Activated effector memory CD4-positive, alpha-beta T cell treated with anti-CD3 and anti-CD28 coated beads, Interleukin-2, amount 50 U/mL, for 16 hours (primary cell): ENCODE results near the gene HIPK4.
A peak's percentile ranks its signal among the peaks of the same experiment; 100 is the strongest.
"Not testable (repeated sequence)": the region's sequence is repeated elsewhere in the genome, so short reads cannot be mapped to it uniquely, and the experiment has no call there.

Source experiments
- DNase-seq: peaks from one replicate; pipeline ENCODE4 v3.0.0-alpha.2; 2020

HIPK4 gene, protein sequence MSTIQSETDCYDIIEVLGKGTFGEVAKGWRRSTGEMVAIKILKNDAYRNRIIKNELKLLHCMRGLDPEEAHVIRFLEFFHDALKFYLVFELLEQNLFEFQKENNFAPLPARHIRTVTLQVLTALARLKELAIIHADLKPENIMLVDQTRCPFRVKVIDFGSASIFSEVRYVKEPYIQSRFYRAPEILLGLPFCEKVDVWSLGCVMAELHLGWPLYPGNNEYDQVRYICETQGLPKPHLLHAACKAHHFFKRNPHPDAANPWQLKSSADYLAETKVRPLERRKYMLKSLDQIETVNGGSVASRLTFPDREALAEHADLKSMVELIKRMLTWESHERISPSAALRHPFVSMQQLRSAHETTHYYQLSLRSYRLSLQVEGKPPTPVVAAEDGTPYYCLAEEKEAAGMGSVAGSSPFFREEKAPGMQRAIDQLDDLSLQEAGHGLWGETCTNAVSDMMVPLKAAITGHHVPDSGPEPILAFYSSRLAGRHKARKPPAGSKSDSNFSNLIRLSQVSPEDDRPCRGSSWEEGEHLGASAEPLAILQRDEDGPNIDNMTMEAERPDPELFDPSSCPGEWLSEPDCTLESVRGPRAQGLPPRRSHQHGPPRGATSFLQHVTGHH

DNA sequence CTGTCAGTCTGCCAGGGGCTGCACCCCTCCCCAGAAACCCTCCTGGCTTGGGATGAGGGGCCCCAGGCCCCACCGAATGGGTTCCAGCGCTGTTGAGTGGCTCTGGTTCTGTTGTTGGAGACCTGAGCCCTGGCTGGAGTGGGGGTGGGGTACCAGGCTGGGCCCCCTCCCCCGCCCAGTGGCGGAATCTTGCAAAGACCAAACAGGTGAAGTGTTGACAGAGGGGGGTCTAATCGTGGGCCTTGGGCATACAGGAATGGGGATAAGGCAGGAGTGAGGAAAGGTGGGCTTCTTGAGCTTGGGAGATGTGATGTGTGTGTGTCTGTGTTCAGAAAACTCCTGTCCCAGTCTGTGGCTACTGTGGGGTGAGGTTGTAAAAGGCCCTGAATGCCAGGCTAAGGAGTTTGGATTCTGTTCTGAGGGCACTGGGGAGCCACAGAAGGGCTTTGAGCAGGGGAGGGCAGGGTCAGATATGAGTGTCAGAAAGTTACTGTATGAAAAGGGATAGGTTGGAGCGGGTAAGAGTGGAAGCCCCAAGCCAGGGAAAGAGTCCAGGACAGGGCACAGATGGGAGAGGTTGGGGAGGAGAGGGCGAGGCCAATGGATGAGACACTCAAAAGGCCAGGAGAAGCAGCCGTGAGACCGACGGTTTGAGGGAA lies at the start of gene HIPK4:
Gene HIPK4 (minus strand): TSS at position 98 of the 659 bp plus-strand sequence. CDS start 279 bp downstream, outside the sequence.
- no peak for DNase-seq

DNA sequence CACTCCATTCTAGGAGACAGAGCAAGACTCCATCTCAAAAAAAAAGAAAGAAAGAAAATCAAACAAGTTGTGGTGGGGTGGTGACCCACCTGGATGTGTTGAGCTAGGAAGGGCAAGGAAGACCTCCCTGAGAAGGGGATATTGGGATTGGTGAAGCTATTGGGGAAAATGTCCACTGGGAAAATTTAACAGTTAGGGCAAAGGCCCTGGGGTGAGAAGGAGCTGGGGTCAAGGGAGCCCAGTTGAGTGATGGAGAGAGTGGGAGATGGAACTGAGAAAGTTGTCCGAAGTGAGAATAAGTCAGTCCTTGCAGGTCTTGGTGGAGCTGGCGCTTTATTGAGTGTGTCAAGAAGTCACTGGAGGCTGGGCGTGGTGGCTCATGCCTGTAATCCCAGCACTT lies 48.3 kb upstream of the HIPK4 start:
- DNase-seq, result no peak

DNA sequence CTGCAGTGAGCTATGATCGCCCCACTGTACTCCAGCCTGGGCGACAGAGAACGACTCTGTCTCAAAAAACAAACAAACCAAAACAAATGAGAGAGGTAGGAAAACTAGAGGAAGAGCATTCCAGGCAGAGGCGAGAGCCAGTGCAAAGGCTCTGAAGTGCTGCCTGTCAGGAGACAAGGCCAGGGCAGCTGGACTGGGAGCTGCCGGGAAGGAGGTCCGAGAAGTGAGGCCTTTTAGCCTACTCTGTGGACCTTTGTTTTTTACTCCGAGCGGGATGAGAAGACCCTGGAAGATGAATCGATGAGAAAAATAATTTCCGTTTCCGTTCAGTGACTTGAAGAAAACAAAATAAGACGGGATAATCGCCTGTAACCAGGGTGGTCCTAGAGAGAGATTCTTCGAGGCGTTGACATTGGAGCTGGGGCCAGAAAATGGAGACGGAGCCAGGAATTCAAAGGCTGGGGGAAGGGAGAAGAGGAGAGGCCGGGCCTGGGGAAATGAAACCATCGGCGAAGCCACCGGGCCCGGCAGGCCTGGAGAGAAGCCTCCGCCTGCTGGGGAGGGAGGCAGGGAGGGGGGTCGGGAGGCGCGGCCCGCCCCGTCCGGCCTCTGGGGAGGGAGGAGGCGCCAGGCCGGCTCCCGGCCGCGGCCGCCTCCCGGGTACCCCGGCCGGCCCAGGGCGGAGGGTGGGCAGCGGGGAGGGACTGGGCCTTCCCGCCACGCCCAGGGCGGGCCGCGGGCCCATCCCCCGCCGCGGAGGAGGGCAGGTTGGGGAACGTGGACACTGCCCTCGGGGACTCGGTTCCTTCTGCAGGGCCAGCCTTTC lies 43.6 kb upstream of the HIPK4 start:
- DNase-seq, result peak; percentile 84

DNA sequence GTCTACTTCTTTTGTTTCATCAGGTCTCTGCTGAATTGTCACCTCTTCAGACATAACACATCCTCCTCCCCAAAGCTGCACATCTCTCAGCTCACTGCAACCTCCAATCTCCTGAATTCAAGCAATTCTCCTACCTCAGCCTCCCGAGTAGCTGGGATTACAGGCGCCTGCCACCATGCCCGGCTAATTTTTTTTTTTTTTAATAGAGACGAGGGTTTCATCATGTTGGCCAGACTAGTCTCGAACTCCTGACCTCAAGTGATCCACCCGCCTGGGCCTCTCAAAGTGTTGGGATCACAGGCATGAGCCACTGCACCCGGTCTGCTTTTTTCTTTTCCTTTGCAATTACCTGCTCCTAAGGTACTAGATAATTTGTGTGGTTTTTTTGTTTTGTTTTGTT lies 42.8 kb upstream of the HIPK4 start:
- DNase-seq, result not testable (repeated sequence)

DNA sequence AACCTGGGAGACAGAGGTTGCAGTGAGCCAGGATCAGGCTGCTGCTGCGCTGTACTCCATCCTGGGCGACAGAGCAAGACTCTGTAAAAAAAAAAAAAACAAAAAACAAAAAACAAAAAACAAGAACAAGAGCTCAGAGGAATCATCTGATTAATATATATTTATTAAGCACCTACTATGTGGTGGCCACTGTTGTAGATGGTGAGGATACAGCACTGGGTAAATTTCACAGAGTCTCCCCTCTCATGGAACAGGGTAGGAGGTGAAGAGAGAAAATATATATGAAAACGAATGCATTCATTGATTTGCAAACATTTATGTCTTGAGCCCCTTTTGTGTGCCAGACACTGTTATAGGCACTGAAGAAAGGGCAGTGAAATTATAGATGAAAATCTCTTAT lies 41.7 kb upstream of the HIPK4 start:
- DNase-seq, result no peak

DNA sequence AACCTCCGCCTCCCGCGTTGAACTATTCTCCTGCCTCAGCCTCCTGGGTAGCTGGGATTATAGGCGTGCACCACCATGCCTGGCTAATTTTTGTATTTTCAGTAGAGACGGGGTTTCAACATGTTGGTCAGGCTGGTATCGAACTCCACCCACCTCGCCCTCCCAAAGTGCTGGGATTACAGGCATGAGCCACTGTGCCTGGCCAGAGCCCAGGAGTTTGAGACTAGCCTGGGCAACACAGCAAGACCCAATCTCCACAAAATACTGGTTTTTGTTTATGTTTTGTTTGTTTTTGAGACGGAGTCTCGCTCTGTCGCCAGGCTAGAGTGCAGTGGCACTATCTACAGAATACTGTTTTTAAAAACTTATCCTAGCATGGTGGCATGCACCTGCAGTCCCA lies 40.3 kb upstream of the HIPK4 start:
- not testable (repeated sequence) for DNase-seq

DNA sequence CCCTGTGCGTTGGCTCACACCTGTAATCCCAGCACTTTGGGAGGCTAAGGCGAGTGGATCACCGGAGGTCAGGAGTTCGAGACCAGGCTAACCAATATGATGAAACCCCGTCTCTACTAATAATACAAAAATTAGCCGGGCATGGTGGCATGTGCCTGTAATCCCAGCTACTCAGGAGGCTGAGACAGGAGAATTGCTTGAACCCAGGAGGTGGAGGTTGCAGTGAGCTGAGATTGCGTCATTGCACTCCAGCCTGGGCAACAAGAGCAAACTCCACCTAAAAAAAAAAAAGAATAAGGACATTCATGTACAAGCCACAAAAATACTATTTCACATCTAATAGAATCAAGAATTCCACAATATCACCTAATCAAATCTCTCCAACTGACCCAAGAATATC lies 38.2 kb upstream of the HIPK4 start:
- not testable (repeated sequence) for DNase-seq

DNA sequence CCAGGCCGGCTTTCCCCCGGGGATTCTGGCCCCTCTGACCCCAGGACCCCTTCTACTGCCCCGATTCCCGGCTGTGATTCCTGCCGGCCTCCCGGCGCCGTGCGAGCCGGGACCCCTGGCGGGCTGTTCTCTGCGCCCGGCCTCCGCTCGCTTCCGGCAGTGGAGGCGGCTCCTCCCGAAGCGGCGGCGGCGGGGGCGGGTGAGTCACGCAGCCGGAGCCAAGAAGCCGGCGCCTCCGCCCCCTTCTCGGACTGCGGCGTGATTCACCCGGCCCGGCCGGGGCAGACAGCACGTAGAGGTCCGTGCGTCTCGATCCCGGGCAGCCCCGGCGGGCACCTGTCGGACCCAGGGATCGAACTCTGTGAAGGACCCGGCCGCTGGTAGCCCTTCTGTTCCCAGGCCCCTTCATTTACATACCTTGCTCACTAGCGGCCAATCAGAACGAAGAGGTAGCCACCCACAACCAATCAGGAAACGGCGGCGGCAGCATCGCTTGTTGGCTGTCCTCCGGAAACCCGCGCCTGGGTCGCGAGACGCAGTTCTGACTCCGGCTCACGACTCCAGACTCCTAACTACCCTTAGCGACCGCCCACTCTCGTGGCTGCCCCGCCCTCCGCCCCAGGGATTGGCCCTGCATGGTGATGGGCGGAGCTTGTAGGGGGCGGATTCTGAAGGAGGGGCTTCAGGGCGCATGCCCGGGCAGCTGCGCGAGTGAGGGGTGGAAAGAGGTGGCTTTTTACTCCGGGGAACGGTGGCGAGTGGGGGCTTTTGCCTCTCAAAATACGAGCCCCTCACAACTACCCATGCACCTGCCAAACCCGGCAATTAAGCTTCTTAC lies 35.7 kb upstream of the HIPK4 start, which contains the start of gene SERTAD1:
Gene SERTAD1 (minus strand): TSS at position 543 of the 838 bp plus-strand sequence. CDS start 2,446 bp downstream, outside the sequence.
- DNase-seq, result peak; percentile 100

DNA sequence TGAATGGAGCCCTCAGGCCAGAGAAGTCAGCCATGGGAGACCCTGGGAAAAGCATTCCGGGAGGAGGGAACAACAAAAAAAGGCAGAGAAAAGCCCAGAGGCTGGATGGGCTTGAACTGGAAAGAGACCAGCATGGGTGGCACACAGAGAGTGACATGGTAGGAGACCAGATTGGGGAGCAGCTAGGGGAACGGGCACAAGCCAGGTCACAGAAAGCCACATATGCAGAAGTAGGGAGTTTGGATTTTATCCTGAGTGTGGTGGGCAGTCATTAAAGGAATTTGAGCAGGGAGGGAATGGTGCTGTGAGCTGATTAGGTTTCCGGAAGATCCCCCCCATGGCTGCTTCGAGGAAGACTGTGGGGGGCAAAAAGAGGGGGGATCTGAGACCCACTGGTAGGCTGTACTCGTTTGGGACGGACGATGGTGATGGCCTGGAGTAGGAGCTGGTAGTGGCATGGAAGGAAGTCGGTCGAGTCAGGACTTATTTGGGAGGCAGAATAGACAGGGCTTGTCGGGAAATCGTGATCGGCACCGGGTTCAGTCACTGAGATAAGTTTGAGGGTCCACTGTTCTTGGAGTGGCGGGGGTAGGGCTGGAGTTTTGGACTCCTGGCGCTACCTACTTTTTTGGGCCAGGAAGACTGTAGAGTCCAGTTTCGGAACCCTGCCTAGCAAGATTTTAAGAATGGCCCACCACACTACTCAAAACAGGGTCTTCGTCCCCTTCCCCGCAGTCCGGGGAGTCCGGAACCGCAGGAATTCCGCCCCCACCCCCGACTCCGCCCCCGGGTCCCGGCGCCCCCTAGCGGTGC lies 34.9 kb upstream of the HIPK4 start:
- DNase-seq, result peak; percentile 64

DNA sequence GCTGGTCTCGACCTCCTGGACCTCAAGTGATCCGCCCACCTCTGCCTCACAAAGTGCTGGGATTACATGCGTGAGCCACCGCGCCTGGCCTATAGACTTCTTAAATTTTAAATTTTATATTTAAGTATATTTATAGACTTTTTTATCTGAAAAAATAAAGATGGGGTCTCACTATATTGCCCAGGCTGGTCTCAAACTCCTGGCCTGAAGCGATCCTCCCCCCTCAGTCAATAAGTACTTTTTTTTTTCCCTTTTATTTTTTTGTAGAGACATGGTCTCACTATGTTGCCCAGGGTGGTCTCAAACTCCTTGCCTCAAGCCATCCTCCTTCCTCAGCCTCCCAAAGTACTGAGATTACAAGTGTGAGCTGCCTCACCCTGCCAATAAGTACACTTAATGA lies 34.0 kb upstream of the HIPK4 start:
- DNase-seq, result no peak

DNA sequence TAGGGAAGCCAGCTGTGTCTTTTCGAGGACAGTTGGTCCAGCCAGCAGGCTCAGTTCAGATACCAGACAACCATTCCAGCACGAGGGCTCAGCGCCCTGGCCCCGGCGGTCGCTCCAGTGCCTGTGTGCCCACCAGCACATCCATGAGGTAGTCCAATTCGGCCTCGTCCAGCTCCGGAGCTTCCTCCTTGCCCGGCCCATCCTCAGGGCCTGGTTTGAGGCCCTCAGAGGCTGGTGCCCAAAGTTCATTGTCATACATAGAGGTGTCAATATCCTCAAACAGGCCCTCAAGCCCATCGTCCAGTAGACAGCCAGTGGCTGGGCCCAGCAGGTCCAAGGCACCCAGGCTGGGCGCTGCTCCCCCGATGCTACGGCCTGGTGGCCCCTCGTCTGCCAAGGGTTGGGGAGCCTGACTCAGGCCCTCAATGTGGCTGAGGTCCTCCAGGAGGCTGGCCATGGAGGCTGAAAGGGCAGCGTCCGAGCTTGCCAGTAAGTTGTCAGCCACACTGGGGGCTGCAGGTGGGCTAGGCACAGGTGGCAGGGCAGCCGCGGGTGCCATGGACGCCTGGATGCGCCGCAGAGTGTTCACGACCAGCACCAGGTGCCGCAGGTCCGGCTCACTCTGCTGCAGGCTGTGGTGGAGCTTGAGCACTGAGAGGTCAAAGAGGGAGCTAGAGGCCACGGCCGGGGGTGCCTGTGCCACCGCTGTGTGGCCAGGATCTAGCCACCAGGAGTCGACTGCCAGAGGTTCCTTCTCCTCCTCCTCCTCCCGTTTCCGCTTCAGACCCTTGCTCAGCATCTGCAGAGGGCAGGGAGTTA lies 33.0 kb upstream of the HIPK4 start:
- DNase-seq, result no peak

DNA sequence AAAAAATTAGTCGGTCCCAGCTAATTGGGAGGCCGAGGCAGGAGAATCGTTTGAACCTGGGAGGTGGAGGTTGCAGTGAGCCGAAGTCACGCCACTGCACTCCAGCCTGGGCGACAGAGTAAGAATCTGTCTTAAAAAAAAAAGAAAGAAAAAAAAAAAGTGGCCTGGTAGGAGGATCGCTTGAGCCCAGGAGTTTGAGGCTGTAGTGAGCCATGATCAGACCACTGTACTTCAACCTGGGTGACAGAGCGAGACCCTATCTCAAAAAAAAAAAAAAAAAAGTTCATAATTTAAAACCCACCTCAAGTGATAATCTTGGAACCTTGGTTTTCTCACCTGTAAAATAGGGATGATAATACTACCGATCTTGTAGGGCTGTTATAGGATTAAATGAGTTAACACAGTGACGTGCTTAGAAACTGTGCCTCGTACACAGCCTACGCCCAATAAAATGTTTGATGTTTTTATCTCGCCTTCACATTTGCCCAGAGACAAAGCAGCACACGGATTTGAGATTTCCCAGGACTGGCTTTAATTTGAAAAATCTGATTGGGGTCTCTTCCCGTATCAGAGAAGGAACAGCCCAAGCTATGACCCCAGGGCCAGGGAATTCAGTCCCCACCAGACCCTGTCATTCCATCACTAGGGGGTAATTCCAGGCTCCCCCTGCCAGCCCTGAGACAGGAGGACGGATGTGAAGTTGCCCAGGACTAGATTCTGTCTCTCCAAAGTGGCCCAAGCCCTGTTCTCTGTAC lies 32.2 kb upstream of the HIPK4 start:
- DNase-seq, result no peak

DNA sequence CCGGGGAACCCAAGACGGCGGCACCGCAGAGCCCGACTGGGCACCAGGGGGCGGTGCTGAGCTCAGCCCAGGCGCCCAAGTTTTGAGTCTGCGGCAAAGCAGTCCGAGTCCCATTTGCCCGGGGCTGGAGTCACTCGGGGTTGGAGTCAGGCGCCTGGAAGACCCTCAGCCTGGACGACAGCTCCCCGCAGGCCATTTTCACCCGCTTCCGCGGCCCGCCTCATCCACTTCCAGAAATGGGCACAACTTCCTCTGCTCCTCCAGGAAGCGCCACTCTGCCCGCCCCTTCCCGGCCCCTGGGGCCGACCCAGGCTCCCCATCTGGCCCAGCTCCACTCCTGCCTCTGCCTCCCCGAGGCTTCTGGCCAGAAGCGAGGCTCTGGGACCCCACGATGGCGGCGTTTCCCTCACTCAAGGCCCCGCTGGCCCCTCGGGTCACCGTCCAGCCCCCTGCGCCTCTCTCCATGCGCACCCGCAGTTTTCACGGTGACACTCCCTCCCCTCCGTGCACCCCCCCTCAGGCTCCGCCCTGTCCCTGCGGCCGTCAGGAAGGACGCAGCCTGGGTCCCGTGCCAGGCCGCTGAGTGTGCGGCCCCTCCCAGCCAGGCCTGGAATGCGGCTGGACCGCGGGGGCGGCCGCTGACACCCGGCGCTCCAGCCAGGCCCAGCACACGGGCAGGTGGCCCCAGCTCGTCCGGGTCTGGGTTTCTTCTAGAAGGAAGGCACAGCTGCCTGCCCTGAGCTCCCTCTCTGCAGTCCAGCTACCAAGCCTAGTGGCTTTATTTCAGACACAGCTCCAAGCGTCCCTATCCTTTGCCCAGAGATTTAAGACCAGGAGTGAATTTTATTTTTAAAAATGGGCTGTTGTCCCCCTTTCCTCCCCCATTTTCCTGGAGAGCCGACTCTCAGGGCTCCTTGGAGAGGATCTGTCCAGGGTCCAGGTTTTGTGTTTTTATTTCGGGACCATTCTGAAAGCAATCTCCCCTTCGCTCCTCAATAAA lies 31.1 kb upstream of the HIPK4 start:
- DNase-seq, result peak; percentile 90

DNA sequence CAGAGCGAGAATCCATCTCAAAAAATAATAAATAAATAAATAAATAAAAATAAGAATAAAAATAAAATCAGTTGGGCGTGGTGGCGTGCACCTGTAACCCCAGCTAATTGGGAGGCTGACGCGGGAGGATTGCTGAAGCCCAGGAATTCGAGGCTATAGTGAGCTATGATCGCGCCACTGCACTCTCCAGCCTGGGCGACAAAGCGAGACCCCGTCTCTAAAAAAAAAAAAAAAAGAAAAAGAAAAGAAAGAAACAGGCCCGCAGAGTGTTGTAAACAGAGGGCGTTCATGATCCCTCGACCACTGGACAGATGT lies 30.4 kb upstream of the HIPK4 start:
- no peak for DNase-seq

DNA sequence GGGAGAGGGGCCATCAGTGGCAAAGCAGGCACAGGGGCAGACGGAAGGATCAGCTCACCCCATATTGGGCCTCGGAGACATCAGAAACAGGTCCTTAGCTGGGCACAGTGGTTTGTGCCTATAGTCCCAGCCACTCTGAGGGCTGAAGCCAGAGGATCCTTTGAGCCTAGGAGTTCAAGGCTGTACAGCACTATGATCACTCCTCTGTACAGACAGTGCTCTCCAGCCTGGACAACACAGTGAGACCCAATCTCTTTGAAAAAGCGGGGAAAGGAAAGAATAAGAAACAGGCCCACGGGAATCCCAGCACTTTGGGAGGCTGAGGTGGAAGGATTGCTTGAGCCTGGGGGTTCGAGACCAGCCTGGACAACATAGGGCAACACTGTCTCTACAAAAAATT lies 29.8 kb upstream of the HIPK4 start:
- no peak for DNase-seq

DNA sequence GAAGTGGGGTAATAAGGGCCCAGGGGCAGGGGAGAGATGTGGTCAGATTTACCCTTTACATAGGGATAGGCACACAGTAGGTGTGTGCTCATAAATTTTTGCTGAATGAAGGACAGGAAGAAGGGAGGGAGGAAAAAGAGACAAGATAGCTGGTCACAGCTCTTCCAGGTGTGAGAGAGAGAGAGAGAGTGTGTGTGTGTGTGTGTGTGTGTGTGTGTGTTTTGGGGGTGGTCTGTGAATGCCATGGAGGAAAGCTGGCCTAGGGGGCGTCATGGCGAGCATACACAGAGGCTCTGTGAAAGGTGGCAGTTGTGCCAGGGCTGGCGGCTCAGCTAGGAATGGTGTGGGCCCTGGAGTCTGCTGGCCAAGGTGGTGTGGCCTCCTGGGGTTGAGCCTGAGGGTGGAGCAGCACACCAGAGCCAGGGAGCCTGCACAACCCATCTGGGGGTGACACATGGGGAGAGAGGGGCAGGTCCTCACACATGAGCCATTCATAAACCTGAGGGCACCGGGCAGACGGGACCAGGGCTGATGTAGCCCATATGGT lies 29.2 kb upstream of the HIPK4 start:
- no peak for DNase-seq

DNA sequence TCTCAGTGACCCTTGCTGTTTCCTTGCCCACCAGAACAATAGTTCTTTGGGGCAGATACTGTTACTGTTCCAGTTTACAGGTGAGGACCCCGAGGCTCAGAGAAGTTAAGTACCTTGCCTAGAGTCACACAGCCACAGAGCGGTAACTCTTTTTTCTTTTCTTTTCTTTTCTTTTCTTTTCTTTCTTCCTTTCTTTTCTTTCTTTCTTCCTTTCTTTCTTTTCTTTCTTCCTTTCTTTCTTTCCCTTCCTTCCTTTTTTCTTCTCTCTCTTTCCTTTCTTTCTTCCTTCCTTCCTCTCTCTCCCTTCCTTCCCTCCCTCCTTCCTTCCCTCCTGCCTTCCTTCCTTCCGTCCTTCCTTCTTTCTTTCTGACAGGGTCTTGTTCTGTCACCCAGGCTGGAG lies 28.1 kb upstream of the HIPK4 start:
- no peak for DNase-seq

DNA sequence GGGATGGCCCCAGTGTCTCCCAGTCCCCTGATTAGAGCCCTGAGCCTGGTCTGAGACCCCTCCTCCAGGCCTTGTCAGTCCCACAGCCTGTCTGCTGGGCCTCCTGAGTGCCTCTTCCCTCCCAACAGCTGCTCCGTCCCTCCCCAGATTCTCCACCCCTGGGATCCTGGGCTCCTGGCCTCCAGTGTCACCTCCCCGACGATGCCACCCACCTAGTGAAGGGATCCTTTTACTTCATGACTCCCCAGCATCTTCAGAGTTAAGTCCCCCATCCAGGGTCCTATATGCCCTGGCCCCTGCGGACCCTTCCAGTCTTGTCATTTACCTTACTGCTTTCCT lies 27.6 kb upstream of the HIPK4 start:
- DNase-seq, result no peak
